Effector CD8-positive, alpha-beta T cell (primary cell): ENCODE data around the gene ANAPC7.
"Not testable (repeated sequence)": the region's sequence is repeated elsewhere in the genome, so short reads cannot be mapped to it uniquely, and the experiment has no call there.

Experiments
- DNase-seq: peaks from one replicate; lab custom pipeline; 2025; lab: John Stamatoyannopoulos, UW
- total RNA-seq, 4 experiments: gene quantifications; one replicate each; lab custom pipeline; 2026; lab: John Stamatoyannopoulos, UW

The ANAPC7 gene
- total RNA-seq = 45.0 to 58.1 (median 51.8) reads per million in 4 experiments

- peak; percentile 85 for DNase-seq
These were observed at the start of gene ANAPC7 for GRCh38 chr12:110403146-110403975. TSS of gene ANAPC7 (minus strand) at chr12:110403708. CDS start at chr12:110403627, 81 bp downstream.

GRCh38 chr12:110451263-110451662 is 47.8 kb upstream of the ANAPC7 start:
- DNase-seq = no peak

DNA sequence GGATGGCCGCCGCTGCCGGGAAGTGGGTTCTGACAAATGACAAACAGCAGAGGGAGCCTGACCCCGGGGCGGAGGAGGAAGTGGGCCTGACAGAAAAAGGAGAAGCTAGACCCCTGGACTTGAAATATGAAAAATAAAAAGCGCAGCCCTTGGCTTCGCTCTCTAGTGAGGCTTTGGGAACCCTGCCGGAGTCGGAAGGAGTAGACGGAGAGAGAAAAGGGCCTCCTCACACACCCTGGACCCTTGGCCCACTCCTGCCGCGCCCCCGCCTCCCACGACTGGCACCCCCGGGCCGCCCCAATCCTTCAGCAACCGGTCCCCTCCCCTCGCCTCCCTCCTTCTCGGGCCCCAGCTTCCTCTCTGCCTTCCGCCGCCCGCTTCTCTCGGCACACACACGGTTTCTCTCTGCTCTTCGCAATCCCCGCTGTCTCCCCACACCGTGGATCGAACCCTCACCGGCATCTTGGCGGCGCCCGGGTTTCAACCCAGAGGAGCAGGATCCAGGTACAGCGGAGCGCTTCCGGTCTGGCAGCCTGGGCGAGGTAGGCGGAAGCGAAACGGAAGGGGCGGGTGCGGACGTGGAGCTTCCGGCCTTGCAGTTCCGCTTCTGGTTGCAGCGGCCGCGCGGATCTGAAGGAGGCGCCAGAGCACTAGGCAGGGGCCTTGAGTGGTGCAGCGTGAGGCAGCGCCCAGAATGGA is 46.4 kb upstream of the ANAPC7 start, which contains the start of gene ARPC3:
ARPC3 (minus strand) TSS at position 539 of the 699 bp plus-strand sequence; CDS start at position 462, 77 bp downstream.
- peak; percentile 89 for DNase-seq

GRCh38 chr12:110444455-110444854 is 40.9 kb upstream of the ANAPC7 start:
- DNase-seq = no peak

DNA sequence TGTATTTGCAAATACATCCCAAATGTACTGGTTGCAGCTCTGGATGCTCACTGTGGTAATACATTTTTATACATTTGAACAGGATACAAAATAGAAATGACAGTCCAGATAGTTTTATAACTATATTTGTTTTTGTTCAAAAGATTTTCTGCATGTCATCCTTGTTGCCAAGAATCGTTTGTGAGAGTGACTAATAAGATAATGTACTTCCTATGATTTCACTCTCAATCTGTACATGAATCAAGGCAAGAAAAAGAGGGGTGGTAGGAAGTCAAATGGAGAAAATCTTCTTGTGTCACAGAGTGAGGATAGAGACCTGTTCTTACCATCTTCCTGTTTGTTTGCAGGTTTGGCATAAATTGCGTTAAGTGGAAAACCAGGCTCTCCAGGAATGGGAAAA is 32.7 kb upstream of the ANAPC7 start:
- DNase-seq = no peak

DNA sequence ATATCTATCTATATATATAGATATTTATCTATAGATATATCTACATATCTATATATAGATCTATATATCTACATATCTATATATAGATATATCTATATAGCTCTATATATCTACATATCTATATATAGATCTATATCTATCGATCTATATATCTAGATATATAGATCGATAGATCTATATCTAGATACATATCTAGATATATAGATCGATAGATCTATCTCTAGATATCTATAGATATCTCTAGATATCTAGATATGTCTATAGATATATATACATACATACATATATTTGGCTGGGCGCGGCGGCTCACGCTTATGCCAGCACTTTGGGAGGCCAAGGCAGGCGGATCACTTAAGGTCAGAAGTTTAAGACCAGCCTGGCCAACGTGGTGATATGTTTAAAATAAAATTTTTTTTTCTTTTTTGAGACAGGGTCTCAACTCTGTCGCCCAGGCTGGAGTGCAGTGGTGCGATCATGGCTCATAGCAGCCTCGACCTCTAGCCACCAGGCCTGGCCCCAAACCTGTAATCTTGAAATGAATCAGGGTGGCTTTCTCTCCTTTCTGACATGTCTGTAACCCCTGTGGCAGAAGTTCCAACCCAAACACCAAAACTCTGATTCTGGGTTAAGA is 28.6 kb upstream of the ANAPC7 start:
- no peak for DNase-seq

DNA sequence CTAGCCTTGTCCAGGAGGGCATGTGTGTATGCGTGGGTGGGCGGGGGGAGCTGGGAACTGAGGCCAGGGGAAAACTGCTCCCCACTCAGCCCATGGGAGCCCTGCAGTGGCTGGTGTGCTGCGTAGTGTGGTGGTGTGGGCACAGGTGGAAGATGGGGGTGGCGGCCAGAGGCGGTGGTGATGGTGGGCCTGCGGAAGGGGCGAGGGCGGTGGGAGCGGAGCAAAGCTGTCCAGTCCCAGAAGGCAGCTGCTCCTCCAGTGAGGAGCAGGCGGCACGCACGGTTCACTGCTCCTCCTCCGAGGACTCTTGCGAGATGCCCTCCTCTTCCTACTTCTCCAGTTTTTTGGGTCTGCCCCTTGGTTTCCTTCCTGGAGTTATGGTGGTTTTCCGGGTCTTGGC is 26.2 kb upstream of the ANAPC7 start:
- not testable (repeated sequence) for DNase-seq

DNA sequence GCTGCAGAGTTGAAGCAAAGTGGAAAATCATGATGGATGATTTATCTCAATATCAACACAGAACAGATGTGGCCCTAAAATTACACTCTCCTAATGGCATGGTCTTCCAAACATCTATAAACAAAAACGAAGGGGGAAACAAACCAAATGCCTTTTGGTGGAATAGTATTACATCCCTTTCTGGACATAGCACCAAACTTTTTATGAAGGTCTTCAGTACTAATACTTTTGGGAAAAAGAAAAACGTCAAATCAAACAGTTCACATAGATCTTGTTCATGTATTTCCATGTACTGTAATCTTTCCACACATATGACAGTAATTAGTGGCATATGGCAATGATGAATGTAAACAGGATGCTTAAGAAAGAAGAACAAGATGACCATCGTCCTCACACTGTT is 22.9 kb upstream of the ANAPC7 start:
- DNase-seq = no peak

DNA sequence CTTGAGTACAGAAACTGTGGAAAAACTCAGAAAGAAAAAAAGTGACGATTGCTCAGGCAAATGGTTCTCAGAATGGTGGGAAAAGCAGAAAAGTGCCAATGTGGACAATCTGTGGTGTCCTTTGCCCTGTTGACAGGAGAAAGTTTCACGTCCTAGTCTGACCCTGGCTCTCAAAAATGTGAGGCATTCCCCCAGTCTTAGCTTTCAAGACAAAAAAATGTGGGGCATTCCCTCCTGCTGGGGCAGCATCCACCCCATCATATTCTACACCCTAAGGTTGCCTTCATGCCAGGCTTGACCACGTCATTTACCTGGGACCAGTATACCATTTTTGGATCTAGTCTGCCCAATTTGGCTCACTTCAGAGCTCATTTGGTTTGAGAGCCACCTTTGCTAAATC is 20.7 kb upstream of the ANAPC7 start:
- no peak for DNase-seq

GRCh38 chr12:110421701-110422100 is 18.2 kb upstream of the ANAPC7 start:
- DNase-seq = no peak

GRCh38 chr12:110421159-110421661 is 17.7 kb upstream of the ANAPC7 start:
- no peak for DNase-seq

DNA sequence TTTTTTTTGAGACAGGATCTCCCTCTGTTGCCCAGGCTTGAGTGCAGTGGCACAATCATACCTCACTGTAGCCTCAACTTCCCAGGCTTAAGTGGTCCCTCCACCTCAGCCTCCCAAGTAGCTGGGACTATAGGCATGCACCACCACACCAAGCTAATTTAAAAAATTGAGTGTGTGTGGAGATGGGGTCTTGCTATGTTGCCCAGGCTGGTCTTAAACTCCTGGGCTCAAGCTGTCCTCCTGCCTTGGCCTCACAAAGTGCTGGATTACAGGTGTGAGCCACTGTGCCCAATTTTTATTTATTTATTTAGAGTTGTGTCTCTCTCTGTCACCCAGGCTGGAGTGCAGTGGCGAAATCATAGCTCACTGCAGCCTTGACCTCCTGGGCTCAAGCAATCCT is 17.1 kb upstream of the ANAPC7 start:
- not testable (repeated sequence) for DNase-seq

DNA sequence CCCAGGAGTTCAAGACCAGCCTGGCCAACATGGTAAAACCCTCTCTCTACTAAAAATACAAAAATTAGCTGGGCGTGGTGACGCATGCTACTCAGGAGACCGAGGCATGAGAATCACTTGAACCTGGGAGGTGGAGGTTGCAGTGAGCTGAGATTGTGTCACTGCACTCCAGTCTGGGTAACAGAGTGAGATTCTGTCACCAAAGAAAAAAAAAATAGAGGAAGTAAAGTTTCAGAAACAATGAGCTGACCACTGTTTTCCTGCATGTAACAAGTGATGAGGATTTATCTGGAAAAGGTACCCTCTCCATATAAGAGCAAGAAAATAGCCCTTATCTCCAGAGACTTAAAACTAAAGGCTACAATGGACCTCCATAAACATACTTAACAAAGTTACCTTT is 13.6 kb upstream of the ANAPC7 start:
- not testable (repeated sequence) for DNase-seq

DNA sequence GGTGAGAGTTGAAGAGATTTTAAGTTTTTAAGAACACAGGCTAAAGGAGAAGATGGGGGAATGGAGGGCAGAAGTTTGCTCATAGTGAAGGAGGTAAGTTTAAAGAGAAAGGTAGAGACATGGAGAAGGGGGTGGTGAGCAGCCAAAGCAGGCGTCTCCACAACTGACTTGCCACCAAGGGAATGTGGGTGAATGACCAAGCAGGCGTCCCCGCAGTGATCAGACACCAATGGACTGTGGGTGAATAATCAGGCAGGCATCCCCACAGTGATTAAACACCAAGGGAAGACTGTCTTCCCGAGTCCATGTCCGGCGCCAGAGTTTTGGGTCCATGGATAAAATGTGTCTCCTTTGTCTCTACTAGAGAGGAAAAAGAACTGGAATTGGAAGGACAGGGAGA is 6.6 kb upstream of the ANAPC7 start:
- DNase-seq = not testable (repeated sequence)

GRCh38 chr12:110405126-110405662 is 1.7 kb upstream of the ANAPC7 start:
- DNase-seq = not testable (repeated sequence)

GRCh38 chr12:110403976-110404682 is 621 bp upstream of the ANAPC7 start:
- DNase-seq = peak; percentile 74

GRCh38 chr12:110382683-110383082 is 20.8 kb downstream of the ANAPC7 start:
- no peak for DNase-seq

GRCh38 chr12:110379631-110380030 is 23.9 kb downstream of the ANAPC7 start:
- DNase-seq = no peak

- no peak for DNase-seq
These were observed 24.3 kb downstream of the ANAPC7 start for GRCh38 chr12:110379197-110379596.

GRCh38 chr12:110378131-110378790 is 25.2 kb downstream of the ANAPC7 start:
- not testable (repeated sequence) for DNase-seq
